ENCODE measurements around the gene ADARB1.

The ADARB1 gene

DNA sequence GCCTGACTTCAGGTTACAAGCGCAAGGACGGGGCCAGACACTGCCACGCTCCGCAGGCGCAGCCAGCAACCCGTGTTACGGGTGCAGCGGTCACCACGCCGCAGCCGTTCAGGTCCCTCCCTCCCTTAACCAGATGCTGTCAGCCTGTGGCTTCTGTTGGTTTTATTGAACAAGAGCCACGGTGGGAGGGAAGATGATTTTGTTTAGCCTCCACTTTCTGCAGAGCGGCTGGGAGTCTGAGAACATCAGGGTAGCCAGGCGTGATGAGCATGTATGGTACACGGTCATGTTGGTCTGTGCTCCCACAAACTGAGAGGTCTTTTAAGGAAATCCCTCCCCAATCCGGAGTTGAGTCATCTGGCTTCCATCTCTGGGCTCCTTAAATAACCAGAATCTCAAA lies 18.5 kb upstream of the ADARB1 start:
- no peak for DNase-seq

DNA sequence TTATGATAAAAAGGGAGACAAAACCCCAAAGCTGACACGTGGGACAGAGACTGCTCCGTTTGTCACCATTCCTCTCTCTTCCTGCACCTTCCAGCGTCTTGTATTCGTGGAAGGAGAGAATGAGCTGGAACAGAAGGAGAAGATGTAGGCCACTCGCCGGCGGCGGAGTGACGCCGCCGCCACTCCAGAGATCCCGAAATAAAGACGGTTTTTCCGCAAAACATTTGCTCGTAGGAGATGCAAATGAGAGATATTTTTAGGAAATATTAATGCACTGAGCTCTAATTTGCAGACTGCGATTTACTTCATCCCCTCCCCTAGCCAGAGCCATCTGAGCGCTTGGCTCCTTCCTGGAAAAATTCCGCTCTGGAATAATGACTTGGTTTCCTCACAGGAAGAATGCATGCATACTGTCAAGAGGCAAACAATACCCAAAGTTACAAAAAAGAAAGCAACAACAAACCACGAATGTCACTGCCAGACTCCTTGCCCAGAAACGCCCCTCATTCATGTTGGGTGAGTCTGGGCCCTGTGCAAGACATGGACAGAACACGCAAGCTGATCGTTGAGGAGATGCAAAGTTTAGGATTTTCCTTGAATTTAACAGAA lies 18.0 kb upstream of the ADARB1 start:
- no peak for DNase-seq

DNA sequence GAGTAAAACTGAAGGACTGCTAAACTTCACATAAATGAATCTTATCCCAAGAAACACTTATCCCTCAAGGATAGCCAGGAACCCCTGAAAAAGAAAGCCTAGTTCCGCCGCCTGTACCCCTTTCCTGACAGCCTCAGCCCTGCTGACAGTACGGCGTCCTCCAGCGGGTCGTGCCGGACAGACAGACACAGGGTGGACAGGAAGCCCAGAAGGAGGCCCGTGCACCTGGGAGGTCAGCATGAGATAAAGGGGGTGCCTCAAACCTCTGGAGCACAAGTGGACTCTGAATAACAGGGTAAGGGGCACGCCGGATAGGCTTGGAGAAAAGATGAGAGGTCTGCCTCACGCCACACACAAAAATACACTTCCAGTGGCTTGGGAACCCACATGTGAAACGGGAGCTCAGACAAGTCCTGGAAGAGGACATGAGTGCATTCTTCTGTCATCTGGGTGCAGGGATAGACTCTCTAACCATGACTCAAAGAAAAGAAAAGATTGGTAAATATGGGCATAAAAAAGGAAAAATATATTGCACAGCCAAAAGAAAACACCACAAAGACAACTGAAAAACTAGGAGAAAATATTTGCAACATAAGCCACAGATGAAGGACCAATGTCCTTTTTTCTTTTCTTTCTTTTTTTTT lies 17.3 kb upstream of the ADARB1 start:
- DNase-seq, result no peak

DNA sequence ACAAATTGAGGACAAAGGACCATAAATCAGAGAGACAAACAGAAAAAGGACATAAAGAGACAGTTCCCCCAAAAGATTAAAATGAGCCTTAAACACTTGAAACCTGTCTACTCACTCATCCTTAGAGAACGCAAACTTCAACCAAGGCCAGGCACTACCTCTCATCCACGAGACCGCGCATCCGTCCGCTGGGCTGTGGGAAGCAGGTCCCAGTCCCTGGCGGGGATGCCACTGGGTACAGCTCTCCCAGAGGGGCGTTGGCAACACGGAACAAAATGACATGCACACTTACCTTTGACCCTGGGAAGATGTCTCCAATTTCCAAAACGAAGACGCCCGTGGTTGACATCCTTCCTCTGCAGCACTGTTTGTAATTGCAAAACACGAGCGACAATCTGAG lies 16.5 kb upstream of the ADARB1 start:
- no peak for DNase-seq

DNA sequence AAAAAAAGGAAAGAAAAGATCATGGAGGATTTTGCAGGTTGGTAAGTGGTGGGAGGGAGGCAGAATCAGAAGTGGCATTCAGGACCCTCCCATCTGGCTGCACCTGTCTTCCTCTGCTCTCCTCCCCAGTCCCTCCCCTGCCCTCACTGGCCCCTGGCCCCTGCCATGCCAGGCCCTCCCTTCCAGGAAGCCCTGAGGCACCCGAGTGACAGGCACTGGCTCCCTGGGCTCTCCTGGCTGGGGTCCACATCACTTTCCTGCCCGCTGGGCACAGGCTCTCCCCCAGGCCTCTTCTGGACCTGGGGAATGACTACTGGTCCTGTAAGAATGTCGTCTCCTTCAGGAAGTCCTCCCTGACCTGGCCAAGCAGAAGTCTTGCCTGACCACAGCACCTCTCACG lies 15.3 kb upstream of the ADARB1 start:
- no peak for DNase-seq

DNA sequence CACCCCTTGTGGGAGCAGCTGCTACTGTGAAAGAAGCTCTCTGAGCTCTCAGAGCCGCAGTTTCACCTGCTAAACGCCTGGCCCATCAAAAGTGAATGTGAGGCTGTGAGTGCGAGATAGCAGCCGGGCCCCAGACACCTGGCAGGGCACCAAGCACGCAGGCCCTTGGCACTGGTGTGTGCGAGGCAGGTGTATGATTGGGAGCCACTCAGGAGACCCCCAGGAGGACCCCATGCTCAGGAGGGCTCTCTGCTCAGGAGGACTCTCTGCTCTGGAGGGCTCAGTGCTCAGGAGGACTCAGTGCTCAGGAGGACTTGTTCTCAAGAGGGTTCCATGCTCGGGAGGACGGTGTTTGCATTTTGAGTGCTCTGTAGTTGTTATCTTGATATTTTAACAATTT lies 14.3 kb upstream of the ADARB1 start:
- no peak for DNase-seq

DNA sequence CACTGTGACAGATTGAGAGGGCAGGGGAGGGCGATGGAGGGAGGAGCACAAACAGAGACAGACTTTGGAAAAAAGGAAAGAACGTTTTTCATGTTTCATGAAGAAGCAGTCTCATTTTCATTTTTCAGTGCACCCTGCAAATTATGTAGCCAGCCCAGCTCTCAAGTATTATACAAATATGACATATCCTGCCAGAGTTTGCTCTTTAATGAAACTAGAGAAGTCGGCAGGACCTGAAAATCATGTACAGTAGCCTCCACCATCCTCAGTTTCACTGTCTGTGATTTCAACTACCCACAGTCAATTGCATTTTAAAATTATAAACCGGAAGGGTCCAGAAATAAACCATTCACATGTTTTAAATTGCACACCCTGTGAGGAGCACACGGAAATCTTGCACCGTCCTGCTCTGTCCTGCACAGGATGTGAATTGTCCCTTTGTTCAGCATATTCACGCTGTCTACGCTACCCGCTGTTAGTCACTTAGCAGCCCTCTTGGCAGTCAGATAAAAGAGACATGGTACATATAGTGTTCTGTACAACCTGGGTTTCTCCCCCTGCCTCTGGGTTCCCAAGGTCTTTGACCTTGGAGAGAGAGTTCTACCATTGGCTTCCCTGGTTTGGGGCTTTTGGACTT lies 13.6 kb upstream of the ADARB1 start:
- no peak for DNase-seq

DNA sequence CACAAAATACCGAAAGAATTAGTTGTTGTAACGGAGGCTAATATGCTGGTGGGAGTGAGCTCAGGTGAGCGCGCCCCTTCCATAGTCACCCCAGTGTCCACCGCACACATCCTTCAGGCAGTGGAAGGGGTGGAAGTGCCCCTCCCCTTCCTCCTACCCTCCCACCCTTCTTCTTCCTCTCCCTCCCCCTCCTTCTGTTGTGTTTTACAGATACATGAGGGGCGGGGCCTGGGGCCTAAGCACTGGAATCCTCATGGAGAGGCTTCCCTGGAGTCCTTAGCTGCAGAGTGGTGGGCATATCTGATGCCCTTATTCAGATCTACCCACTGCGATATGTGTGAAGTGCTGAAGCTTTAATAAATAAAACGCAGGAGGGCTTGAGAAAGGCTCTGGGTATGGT lies 10.3 kb upstream of the ADARB1 start:
- DNase-seq, result no peak

DNA sequence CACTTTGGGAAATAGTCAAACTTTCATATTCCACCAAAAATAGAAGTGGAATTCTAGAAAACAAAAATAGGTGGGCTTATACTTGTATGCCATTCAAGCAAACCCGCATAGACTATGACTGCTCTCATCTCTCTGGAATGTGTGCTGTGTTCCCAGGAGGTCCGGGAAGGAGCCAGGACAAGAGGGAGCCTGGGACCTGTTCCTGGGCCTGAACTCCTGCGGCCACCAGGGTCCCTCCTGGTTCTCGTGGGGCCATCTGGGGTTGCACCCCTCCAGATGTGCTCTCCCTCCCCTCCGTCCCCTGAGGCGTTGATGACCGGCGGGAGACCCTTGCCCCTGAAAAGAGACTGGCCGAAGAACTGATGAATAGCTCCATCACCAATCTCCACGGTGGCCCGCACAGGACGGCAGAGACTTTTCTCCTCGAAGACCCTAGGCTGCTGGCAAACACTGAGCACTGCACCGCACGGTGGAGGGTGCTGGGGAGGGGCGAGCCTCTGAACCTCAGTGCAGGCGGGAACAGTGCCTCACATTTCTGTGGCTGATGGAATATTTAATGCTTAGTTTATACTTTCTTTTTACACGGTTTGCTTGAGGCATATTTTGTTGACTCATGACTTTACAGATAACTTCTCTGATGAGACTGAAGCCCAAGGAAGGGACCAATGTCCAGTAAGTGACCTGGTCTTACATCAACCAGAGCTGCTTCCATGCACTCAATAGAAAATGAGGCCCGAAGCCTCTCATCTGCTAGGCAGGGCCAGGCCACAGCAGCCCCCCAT lies 9.6 kb upstream of the ADARB1 start:
- peak; percentile 28 for DNase-seq

DNA sequence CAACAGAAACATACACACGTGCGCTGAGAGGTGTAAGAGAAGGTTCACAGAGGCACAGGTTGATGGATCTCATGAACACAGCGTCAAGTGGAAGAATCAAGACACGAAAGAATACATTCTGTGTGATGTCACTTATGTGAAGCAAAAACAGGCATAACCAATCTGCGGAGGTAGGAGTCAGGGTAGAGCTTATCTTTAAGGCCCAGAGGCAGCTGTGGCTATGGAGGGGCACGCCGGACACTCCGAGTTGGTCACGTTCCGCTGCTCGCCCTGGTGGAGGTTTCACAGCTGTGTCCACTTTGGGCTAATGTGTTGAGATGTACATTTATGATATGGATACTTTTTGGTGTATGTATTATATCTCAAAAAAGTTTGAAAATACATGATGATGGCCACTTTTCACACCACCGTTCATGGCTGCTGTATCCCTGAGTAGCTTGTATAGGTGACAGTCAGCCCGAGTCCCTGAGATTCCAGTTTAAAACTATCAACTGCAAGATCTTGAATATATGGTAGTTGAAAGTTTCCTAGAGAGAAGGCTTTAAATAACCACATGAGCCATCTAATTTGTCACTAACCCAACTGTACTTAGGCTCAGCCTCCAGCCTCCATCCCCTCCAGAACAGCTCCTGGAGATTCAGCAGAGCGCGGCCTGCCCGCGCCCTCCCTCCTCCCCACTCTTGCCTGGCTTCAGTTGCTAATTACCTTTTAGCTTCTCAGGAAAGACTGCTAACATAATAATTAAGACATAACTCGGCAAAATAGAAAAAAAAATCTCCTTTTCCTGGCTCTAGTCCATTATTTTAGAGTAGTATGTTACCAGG lies 6.7 kb upstream of the ADARB1 start:
- peak; percentile 98 for DNase-seq

DNA sequence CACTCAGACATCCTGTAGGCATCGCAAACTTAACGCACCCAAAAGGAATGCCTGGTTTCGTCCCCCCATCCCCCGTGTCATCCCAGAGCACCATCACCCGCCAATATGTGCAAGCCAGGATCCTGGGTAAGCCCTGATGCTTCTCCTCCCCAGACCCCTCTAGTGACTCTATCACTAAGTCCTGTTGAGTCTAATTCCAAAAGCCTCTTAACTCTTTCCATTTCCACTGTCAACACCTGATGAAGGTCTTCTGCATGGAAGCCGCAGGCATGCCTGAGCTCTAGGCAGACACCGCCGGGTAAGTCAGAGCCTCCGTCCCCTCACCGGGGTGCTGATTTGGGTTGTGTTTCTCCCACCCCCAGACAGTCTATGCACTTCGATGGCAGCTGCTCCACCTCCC lies 5.3 kb upstream of the ADARB1 start:
- DNase-seq, result no peak

DNA sequence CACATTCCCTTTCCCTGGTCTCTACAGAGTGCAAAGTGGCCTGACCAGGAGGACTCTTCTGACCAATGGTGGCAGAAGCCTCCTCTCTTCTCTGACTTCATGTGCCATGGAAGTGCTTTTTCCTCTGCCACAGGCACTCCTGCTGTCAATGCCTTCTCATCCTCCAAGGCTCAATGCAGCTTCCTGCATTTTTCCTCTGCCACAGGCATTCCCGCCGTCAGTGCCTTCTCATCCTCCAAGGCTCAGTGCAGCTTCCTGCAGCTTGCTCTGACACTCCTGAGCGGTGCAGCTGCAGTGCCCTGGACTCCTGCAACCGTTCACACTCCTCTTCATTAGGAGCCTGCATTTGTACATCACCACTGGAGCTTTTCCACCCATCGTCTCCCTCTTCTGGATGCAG lies 4.7 kb upstream of the ADARB1 start:
- DNase-seq, result no peak

DNA sequence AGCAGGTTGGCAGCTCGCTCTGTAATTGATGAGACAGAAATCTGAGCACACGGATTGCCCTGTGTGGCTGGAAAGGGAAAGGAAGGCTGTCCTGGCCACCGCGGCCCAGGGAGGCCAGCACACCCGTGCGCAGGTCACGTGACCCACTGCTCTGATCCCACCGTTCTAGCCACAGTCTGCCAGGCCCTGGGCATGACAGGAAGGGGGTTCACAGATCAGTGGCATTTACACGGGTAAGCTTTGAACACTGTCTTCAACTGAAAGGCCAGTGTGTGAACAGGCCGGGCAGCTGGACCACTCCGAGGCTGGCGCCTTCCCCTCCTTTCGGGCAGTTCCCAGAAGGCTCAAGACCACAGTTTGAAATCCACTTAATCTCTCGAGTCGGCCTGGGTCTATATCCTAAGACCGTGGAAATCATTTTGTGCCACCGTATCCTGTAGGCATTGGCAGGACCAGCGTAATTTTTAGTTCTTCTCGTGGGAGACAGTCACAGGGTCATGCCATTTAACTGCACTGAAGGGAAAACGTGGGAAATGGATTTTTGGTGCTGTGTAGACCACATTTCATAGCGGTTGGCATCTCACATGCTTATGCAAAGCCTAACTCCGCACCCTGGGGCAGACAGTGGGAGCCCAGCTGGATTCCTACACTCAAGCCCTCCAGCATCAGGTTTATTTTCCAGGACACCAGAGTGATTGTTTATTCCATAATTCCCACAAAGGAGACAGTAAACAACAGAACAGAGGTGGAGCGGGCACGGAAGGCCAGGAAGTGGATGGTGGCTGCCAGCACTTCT lies 3.1 kb upstream of the ADARB1 start:
- DNase-seq, result no peak

DNA sequence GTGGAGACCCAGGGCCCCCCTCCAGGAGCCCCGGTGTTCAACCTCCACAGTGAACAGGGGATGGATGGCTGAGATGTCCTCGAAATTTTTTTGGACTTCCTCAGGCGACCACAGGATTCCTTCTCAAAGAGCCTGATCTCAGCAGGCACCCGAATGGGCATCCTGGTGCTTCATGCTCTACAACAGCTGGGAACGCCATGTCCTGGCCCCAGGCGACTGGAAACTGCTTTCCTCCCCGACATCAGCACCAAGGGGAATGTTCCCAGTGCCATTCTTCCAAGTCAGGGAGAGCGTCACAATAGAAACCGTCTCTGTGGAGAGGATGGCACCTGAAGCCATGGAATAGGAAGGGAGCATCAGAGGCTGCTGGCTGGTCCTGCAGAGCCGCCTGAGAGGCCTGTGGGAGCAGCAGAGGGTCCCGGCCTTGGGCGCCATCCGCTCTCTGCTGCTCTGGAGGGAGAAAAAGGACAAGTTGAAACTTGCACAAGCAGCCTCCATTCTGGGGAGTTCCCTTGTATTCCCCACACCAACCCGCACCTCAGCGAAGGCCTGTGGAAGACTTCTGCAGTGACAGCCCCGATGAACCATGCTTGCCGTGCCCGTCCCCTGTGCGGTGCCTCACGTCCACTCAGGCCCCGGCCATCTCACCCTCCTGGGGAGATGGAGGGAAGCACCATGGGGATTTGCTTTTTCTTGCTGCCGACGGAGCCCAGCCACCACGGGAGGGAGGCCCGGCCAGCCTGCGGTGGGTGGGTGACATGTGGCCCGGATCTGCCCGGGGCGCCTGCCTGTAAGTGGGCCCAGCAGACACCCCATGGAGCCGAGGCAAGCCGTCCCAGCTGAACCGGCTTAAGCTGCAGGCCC lies 2.3 kb upstream of the ADARB1 start:
- no peak for DNase-seq

DNA sequence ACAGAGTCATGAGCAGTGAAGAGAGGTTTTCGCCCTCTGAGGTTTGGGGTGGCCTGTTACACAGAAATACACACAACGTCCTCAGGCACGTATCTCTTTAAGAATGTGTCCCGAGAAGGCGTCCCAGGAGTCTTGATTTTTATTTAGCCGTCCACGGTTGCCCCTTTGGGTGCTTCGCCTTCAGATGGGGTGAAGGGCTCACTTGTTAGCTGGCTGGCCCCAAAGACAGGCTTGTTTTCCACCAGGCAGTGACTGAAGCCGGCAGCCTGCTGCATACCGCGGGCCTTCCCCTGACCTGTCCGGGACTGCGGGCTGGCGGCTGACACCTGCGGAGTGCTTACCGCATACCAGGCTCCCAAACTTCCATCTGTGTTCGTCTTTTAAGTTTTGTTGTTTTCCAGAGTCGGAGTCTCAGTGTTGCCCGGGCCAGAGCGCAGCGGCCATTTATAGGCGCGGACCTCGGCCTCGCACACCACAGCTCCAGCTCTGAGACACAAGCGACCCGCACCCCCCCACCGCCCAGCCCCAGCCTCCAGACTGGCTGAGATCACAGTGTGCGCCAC lies 1.6 kb upstream of the ADARB1 start:
- DNase-seq, result no peak

DNA sequence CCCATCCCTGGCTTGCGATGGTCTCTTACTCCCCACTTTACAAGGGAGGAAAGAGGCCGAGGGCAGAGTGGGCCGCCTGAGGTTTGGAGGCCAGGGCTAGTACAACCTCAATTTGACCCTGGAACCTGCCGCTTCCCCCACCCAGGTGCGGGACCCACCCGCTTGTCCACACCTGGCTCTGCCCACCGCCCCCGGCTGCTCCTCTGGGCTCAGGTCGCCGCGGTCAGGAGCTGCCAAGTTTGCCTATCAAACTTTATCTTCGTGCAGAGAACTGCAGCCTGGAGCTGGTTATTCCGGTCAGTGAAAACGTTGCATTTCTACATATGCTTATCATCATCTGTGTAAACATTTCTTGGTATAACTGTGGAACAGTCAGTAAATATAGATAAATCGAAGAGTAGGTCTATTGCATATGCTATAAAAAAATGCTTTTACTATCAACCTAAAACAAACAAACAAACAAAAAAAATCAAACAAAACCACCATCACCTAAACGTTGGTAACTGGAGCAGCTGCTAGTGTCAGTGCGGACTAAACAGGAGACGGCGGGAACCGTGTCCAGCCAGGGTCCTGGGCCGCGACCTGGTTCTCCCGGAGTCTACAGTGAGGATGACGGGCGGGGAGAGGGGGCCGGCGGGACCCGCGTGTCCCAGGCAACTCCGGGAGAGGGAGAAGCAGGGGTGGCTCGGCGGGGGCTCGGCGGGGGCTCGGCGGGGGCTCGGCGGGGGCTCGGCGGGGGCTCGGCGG lies 906 bp upstream of the ADARB1 start:
- DNase-seq, result peak; percentile 92

DNA sequence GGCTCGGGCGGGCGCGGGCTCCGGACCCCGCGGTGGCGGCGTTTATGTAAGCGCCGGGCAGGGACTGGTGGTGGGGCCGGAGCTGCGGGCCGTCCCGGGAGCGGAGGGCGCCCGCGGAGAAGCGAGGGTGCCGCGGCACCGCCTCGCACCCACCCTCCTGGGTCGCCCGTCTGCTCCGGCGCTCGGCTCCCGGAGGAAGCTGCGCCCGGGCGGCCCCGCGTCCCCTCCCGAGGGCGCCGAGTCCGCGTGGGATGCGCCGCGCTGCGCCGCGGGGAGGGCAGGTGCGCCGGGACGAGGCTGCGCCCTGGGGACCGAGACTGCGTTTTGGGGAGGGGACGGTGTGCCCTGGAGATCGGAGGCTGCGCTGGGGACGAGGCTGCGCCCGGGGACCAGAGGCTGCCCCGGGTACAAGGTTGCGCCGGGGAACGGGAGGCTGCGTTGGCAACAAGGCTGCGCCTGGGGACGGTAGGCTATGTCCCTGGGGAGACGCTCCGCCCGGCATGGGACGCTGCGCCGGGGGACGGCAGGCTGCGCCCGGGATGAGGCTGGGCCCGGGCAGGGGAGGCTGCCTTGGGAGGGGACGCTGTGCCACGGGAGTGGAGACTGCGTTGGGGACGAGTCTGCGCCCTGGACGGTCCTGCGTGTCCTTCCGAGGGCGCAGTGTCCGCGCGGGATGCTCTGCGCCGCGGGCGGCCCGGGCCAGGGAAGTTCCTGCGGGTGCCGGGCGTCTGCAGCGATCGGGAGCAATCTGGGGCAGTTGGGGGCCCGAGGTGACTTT lies 627 bp downstream of the ADARB1 start:
- no peak for DNase-seq

DNA sequence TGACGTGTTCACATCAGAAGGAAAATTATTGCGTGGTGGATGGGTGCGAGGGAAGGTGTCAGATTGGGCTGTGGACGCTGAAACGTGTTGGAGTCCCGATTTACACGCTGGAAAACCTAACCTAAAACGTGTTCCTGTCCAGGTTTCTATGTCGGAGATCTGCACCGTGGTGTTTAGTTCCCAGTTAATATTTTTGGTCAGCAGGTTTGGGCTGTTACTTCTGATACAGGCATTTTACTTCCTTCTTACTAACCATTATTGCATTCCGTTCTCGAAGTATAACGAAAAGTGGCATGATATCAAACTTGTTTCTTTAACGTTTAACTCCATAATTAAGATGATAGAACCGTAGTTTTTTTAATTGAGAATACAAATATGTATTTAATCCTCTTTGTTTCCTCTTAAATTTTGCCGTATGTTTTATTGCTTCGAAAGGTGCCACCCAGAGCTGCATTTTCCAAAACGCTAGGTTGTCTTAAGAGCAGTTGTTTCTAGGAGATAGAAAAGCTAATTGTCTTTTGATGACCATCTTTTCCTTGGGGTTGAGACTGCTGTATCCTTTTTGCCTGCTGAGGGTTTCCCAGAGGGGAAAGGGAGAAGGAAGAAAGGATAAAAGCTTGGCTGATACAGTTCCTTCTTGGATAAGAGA lies 1.3 kb downstream of the ADARB1 start:
- DNase-seq, result no peak

DNA sequence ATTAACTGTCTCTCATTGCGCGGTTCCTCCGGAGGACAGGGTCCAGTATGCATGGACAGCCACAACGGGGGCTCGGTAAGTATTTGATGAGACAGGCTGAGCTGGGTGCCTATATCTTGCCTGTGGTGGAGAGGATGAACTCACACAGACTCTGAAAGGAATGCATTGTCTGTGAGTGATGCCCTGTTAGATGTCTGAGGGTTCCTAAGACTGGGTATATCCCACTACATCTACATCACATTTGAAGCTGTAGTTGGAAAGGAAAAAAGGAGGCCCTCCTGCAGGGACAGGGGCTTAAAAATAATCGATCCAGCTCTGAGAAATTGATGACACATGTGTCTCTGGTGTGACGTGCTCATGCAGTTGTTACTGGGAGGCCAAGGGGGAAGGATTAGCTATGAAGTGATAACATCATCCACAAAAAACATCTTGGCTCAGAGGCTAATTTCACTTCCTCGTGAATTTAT lies 1.9 kb downstream of the ADARB1 start:
- peak; percentile 59 for DNase-seq

Measured in OCI-M1 (cell line).